Midbrain (tissue), 1 donor: ENCODE data around the gene PRKAR1B.
"Not testable (repeated sequence)": the region's sequence is repeated elsewhere in the genome, so short reads cannot be mapped to it uniquely, and the experiment has no call there.

Experiments used
- DNase-seq: peaks from one replicate; lab custom pipeline; 2025; lab: John Stamatoyannopoulos, UW

Gene PRKAR1B

GRCh38 chr7:556837-557557 is 170.1 kb downstream of the PRKAR1B start:
- DNase-seq: no peak

DNA sequence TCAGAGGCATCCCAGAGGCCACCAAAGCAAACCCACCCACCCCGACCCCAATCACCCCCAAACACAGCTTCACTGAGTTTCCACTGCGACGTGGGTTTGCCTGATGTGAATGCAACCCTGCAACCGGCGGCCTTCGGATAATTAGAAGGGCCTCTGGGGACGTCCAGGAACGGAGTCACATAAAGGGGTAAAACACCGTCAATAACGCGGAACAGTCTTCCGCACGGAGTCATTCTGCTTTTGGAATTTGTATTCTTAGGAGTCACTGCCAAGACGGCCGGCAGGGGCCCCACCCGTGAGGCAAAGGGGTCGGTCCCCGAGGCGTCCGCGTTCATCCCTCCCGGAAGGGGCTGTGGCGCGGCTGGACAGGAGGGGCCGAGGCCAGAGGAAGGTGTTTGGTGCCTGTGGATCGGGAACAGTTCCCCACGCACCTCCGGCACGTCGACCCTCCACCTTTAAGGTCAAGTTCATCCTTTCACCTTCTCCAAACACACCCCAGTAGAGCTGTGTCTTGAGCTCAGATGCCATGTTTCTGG is 170.7 kb downstream of the PRKAR1B start:
- no peak for DNase-seq

DNA sequence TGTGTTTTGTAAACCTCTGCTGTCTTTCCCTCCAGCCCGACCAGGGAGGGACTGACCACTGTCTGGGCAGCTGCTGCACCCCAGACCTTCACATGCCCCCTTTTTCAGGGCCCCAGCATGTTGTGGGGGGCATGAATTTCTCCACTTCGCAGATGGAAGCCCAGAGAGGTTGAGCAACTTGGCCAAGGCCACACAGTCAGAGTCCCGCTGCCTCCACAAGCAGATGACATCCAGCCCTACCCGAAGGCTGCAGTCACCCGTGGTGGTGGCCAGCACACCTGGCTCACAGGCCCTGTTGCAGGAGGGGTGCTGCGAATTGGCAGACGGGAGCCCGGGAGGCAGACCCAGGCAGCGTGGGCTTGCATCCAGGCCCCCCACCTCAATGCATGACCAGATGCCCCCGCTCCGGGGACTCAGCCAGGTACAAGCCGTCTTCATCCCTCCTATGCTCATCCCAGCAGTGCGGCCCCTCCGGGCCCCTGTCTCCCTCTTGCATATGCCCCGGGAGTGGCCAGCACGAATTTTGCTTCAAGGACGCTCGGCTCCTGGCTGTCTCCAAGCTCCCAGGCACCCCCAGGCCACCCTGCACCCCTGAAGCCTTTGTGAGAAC is 171.4 kb downstream of the PRKAR1B start:
- DNase-seq: no peak

GRCh38 chr7:553636-554111 is 173.4 kb downstream of the PRKAR1B start:
- no peak for DNase-seq

DNA sequence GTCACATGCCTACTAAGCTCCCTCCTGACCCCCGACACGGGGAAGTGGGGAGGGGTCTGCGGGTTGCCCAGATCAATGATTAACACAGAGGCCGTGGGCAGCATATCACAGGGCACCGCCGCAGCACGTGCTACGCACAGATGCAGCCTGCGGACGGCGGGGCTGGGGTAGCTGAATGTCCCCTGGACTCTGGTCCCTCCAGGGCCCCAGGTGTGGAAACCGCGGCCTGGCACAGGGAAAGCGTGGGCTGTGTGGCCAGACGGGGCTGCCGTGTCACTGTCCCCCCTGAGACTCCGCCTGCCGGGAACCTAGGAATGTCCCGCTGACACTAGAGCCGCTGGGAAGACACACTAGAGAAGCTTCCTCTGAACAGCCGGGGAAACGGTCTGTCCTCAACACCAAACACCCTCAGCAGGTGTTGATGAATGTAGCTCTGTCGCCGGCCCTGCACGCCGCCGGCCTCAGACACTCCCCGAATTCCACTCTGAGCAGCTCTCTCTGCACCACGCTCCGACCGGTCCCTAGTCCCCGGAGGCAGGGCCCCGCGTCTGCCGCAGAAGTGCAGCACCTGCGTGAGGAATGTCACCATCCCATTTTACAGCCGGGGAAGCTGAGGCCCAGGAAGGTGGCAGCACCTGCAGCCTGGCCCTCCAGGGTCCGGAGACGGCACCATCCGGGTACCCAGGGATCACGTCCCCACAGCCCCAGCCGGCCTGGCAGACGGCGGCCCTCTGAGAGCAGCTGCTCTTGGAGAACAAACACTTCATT is 174.0 kb downstream of the PRKAR1B start:
- DNase-seq: no peak

DNA sequence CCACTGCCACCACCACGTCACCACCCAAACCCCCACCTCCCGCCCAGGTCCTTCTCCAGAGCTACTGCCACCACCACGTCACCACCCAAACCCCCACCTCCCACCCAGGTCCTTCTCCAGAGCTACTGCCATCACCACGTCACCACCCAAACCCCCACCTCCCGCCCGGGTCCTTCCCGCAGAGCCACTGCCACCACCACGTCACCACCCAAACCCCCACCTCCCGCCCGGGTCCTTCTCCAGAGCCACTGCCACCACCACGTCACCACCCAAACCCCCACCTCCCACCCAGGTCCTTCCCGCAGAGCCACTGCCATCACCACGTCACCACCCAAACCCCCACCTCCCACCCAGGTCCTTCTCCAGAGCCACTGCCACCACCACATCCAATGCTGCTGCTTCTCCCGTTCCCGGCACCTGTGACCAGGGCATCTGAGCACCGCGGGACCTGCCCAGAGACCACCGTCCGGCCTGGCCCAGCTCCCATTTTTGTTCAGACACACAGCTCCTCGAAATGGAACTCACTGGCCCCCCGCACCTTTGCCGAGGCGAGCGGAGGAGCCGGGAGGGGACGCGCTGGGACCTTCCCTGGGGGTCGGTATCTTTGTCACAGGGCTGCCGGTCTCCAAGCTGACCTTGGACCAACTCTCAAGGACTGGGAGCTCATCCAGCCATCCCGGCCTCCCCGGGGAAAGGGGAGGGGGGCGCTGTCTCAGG is 174.8 kb downstream of the PRKAR1B start:
- not testable (repeated sequence) for DNase-seq

- DNase-seq: not testable (repeated sequence)
These were observed 175.5 kb downstream of the PRKAR1B start for GRCh38 chr7:551615-551970.

- no peak for DNase-seq
These were observed 176.0 kb downstream of the PRKAR1B start for GRCh38 chr7:550881-551614.

DNA sequence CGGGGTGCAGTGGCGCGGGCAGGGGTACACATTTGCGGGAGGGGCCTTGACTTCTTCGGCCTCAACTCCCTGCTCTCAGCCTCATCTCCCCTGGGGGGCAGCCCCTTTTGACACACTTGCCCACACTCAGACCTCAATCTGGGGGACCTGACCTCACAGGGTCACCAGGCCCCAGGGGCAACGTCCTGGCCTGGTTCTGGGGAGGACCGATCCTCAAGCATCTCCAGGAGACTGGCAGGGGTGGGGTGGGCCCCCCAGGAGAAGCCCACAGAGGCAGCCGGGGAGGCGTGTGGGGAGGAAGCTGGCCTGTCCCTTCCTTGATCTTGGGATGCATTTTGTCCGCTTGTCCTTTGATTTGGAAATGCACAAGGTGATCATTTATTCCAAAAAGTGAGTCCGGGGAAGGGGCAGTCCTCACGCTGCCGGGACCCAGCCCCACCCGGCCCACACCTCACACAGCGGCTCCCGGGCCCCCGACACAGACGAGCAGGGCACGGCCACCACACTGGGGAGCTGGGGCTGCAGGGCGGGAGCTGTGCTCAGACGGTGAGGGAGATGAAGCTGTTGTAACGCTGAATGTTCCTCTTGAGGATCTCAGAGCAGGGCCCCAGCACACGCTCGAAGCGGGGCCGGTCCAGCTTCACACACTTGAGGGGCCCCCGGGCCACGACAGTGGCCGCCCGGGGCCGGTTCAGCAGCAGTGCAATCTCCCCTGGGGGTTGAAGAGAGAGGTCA is 177.0 kb downstream of the PRKAR1B start:
- no peak for DNase-seq

DNA sequence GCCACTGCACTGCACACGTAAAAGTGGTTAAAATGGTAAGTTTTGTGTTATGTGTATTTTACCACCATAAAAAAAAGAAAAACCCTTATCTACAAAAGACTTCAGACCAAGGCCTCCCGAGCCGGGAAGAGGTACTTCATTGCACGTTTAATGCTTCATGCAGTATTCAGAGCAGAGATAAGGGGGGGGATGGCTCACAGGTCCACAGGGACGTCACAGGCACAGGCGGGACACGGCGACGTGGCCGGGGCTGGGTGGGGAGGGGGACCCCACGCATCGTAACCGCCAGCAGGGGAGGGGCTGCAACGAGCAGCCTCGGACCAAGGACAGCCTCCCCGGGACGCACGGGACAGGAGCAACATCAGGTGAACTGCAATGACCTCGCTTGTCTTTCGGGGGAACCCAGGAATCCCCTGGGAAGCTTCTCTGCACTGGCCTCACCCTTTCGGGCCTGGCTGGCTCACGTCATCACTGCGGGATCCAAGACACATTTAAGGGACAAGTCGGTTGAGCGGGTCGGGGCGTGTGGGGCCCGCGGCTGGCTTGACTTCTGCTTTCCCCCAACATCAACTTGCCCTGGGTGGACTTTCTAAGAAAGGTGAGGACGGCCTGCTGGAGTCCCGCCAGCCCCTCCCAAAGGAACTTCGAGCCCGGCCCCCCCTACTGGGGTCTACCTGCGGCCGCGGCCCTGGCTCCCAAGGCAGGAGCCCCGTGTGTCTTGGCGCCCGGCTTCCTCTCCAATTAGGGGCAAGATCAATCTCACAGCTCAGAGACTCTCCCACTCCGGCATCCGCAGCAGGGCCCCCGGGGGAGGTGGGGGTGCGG is 177.8 kb downstream of the PRKAR1B start:
- DNase-seq: no peak

- no peak for DNase-seq
These were observed 178.7 kb downstream of the PRKAR1B start for GRCh38 chr7:548401-548800.

GRCh38 chr7:545470-545869 is 181.6 kb downstream of the PRKAR1B start:
- no peak for DNase-seq

DNA sequence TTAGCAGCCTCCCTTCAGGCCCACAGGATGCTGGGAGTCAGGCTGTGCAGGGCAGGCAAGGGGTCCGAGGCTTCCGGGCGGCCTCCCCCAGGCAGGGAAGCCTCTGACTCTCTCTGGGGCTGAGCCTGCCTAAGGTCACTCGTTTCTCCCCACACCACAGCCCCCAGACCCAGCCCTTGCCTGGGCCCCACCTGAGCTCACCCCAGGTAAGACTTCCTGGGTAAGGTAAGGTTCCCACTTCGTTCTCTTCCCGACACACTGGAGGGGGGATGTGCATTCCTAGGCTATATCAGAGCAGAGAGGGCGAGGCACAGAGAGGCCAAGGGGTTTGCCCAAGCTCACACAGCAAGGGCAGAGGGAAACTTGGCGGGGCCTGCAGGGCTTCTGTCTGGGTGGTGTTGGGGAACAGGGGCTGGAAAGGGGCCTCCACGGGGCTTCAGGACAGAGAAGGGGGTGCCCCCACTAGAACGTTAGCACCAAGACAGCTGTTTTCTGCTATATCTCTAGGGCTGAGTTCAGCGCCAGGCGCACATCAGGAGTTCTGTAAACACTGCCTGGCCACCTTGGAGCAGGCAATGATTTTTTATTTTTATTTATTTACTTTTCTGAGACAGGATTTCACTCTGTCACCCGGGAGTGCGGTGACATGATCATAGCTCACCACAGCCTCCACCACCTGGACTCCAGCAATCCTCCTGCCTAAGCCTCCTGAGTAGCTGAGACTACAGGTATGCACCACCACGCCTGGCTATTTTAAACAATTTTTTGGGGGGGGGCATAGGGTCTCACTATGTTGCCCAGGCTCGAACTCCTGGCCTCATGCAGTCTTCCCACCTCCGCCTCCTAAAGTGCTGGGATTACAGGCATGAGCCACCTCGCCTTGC is 182.5 kb downstream of the PRKAR1B start:
- DNase-seq: no peak

DNA sequence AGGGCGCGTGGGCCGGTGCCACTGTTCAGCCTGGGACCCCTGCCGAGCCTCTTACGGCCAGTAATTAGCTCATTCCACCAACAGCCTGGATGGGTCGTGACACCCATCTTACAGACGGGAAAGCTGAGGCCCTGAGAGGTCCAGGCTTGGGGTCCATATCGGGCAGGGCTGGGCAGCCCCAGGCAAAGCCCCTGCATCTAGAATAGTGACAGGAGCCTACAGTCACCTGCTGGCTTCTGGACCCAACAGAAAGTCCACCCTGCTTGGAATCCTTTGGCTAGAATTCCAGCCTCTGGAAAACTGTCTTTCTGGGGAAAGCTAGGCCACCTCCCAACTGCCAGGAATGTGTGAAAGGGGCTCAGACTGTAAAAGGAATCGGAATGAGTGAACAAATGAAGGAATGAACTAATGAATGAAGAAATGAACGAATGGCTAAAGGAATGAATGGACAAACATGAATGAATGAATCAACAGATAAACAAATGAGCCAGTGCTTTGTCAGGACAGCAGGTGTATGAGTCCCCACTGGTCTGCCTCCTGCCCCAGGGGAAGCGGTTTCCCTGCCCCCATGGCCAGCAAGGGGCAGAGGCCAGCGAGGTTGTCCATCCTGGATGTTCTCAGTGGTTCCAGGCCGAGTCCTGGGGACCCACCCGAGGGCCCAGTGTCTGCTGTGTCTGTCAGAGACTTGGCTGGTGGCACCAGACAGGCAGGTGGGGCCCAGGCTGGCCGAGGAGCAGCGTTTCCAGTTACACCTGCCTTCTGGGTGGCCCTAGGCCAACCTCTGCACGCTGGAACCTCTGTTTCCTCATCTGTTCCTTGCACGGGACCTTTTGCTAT is 183.4 kb downstream of the PRKAR1B start:
- DNase-seq: no peak

DNA sequence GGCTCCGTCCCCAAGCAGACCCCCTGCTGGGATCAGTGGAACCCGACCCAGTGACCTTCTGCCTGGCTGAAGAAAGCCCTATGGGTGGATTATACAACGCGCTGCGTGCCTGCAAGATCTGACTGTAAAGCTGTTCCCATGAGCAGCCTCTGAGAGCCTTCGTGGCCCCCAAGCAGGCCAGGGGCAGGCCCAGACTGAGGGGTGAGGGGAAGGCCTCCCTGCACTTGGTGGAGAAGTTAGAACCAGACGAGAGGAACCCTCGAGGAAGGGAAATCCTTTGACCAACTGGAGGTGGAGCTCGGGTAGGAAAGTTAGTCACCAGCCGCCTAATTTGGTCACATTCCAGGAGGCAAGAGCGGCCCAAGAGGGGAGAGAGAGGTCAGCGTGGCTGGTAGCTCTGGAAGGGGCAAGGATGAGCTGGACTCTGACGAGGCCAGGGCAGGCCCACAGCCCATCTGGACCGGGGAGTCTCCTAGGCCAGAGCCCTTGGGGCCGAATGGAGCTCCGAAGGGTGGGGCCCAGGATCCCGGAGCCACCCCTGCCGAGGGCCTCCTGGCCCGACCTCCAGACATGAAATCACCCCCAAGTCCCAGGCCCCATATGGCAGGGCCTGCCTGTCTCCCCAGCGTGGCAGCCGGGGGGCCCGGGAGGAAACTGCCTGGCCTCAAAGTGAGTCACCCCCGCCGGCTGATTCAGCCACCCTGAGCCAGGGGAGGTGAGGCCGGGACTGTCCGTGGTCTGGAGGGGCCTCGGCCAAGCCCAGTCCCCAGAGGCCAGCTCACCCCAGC is 184.2 kb downstream of the PRKAR1B start:
- no peak for DNase-seq

DNA sequence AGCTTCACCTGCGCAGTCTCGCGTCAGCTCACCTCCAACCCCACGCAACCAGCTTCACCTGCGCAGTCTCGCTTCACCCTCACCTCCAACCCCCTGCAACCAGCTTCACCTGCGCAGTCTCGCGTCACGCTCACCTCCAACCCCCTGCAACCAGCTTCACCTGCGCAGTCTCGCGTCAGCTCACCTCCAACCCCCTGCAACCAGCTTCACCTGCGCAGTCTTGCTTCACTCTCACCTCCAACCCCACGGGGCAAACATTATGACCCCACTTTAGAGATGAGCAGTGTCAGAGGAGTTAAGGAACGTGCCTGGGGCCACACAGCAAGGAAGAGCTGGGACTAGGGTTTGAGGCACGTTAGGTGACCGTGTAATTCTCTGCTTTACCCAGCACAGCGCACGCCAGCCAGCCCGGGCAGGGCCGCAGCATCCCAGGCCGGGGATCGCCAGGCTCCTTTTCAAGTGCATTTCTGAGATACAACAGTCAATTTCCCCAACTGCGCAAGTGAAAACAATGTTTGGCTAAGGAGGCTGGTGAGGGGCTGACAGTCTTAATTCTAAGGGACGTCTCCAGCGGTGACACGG is 184.9 kb downstream of the PRKAR1B start:
- DNase-seq: no peak

DNA sequence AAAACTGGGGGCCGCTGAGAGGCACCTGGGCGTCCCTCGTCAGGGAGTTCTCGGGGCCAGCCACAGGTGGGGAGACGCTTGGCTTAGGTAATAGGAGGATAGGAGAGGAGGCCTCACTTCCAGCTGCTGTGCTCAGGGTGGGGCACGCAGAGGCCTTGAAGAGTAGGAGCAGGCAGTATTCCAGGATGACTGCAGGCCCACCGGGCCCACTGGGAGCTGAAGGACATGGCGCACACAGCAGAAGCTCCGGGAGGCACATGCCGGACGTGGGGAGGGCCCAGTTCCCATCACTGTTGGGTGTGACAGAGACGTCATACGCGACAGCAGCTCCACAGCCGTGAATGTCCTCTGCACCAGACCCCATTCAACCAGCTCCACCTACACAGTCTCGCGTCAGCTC is 185.4 kb downstream of the PRKAR1B start:
- no peak for DNase-seq
